Calu3 (cell line): ENCODE results near the gene TMPRSS11D. TPM values are rescaled to one million over a fixed set of nuclear protein-coding genes. Genes with fewer than 3 reads are reported as not detected.

Source experiments
- BruUV-seq: library from RNA; stranded (reverse); fragments of 400-500 nt; replicated peaks from 2 replicates; lab custom pipeline; 2021; lab: Mats Ljungman, UMichigan
- CTCF ChIA-PET: fragments of 300-600 bp; sonication (Branson Sonifier 250); formaldehyde crosslinking; loops from one replicate; lab custom pipeline; 2022; ENCODE audit warnings: antibody characterized with exemption; lab: Charles Lee
- DNase-seq: peaks from one replicate; pipeline ENCODE4 v3.0.0; 2022
- H3K27ac Mint-ChIP-seq: one replicate; pipeline ENCODE4 v1.8.0; 2022; ENCODE audit warnings: mixed read lengths; ENCODE audit not compliant: unreplicated experiment
- H3K27me3 Mint-ChIP-seq: one replicate; pipeline ENCODE4 v1.8.0; 2022; ENCODE audit warnings: mixed read lengths; ENCODE audit not compliant: unreplicated experiment
- H3K36me3 Mint-ChIP-seq: one replicate; pipeline ENCODE4 v1.8.0; 2022; ENCODE audit warnings: mild to moderate bottlenecking, moderate library complexity, mixed read lengths; ENCODE audit not compliant: insufficient read depth, unreplicated experiment
- H3K4me1 Mint-ChIP-seq: one replicate; pipeline ENCODE4 v1.8.0; 2022; ENCODE audit warnings: mild to moderate bottlenecking, low read depth, mixed read lengths; ENCODE audit not compliant: unreplicated experiment
- H3K4me3 Mint-ChIP-seq: one replicate; pipeline ENCODE4 v1.8.0; 2022; ENCODE audit warnings: mild to moderate bottlenecking, low read depth, moderate library complexity, mixed read lengths; ENCODE audit not compliant: unreplicated experiment
- H3K9me3 Mint-ChIP-seq: one replicate; pipeline ENCODE4 v1.8.0; 2022; ENCODE audit warnings: low read depth, mixed read lengths; ENCODE audit not compliant: unreplicated experiment
- intact Hi-C: fragments of 100-400 bp; cut with micrococcal nuclease; formaldehyde crosslinking; loops from one replicate; pipeline ENCODE4 v1.10.0; 2022; ENCODE audit not compliant: unreplicated experiment
- total RNA-seq: library from RNA; stranded (reverse); gene quantifications from 2 replicates; pipeline ENCODE4 v1.2.3, GENCODE V29; 2022
- TF ChIP-seq, protein P1 (sequence below): fragments of 200-600 bp; IDR thresholded peaks from one replicate; pipeline ENCODE4 v1.8.0; 2022; ENCODE audit warnings: antibody characterized with exemption; ENCODE audit not compliant: unreplicated experiment

Gene TMPRSS11D
- total RNA-seq, 1 experiment from 2014 or later, result not detected

DNA sequence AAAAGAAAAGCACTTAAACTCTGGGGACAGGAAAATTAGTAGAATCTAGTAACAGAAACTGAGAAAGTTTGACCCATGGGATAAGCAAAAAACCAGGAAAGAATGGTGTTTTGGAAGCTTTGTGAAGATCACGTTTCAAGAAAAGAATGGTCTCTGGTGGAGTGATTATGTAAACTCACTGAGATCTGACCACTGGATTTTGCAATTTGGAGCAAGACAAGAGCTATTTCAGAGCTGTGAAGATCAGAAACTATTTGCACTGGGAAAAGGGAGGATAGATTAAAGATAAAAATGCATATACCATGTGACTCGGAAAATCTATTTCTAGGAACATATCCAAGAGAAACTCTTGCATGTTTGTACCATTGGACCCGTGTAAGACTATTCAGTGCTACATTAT, 4.3 kb downstream of the TMPRSS11D start:
- H3K36me3 Mint-ChIP-seq, result no peaks in the 10 kb centered on the region
- no peaks in the 10 kb centered on the region for H3K4me1 Mint-ChIP-seq
- H3K9me3 Mint-ChIP-seq, result no peaks in the 10 kb centered on the region
- no peak overlapping the region for H3K27ac Mint-ChIP-seq
- no peaks in the 10 kb centered on the region for H3K27me3 Mint-ChIP-seq
- TF ChIP-seq, protein P1, sequence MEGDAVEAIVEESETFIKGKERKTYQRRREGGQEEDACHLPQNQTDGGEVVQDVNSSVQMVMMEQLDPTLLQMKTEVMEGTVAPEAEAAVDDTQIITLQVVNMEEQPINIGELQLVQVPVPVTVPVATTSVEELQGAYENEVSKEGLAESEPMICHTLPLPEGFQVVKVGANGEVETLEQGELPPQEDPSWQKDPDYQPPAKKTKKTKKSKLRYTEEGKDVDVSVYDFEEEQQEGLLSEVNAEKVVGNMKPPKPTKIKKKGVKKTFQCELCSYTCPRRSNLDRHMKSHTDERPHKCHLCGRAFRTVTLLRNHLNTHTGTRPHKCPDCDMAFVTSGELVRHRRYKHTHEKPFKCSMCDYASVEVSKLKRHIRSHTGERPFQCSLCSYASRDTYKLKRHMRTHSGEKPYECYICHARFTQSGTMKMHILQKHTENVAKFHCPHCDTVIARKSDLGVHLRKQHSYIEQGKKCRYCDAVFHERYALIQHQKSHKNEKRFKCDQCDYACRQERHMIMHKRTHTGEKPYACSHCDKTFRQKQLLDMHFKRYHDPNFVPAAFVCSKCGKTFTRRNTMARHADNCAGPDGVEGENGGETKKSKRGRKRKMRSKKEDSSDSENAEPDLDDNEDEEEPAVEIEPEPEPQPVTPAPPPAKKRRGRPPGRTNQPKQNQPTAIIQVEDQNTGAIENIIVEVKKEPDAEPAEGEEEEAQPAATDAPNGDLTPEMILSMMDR, result no peak
- CTCF ChIA-PET, result no interaction called here
- H3K4me3 Mint-ChIP-seq, result no peak overlapping the region
- intact Hi-C loops, result loop anchor here (10.0 kb wide), 1 partner anchor 115 kb away; no protein-coding TSS in a partner anchor
- no TSS peak for BruUV-seq
- no peak for DNase-seq

DNA sequence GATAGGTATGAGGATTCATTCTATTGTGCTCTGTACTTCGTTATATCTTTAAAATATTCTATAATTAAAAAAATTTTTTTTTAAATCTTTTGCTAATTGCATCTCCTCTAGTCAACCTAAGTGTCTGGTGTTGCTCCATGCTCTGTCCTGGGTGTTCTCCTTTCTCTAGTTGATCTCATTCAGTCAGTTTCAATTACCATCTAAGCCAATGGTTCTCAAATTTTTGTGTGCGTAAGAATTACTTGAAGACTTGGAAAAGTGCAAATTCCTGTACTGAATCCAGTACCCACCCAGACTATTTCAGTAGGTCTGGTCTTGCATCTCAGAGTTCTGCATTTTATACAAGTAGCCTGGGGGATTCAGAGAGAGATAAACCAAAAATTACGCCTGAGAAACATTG, 6.7 kb downstream of the TMPRSS11D start:
- CTCF ChIA-PET, result no interaction called here
- H3K4me3 Mint-ChIP-seq, result no peak overlapping the region
- intact Hi-C loops, result loop anchor here (10.0 kb wide), 1 partner anchor 118 kb away; no protein-coding TSS in a partner anchor

GRCh38 chr4:67874986-67875385, 8.8 kb downstream of the TMPRSS11D start:
- H3K4me1 Mint-ChIP-seq, result no peaks in the 10 kb centered on the region
- BruUV-seq, result no TSS peak
- H3K27me3 Mint-ChIP-seq, result no peaks in the 10 kb centered on the region
- H3K9me3 Mint-ChIP-seq, result no peaks in the 10 kb centered on the region
- no peak for DNase-seq
- no peaks in the 10 kb centered on the region for H3K36me3 Mint-ChIP-seq
- TF ChIP-seq, protein P1, result no peak
- H3K4me3 Mint-ChIP-seq, result no peak overlapping the region
- intact Hi-C loops, result loop anchor here (10.0 kb wide), 1 partner anchor 120 kb away; no protein-coding TSS in a partner anchor
- CTCF ChIA-PET, result no interaction called here
- H3K27ac Mint-ChIP-seq, result no peak overlapping the region

More for the DNA sequence above, 6.7 kb downstream of the TMPRSS11D start:
- BruUV-seq, result no TSS peak
- H3K36me3 Mint-ChIP-seq, result no peaks in the 10 kb centered on the region
- no peaks in the 10 kb centered on the region for H3K4me1 Mint-ChIP-seq
- H3K9me3 Mint-ChIP-seq, result no peaks in the 10 kb centered on the region
- TF ChIP-seq, protein P1, result no peak
- DNase-seq, result no peak
- no peaks in the 10 kb centered on the region for H3K27me3 Mint-ChIP-seq
- H3K27ac Mint-ChIP-seq, result no peak overlapping the region

- no peaks in the 10 kb centered on the region for H3K9me3 Mint-ChIP-seq
- TF ChIP-seq, protein P1, result no peak
- intact Hi-C loops, result loop anchor here (2.0 to 10.0 kb wide), 2 partner anchors 38 to 122 kb away; no protein-coding TSS in a partner anchor
- H3K4me3 Mint-ChIP-seq, result no peak overlapping the region
- no peaks in the 10 kb centered on the region for H3K36me3 Mint-ChIP-seq
- no peak overlapping the region for H3K27ac Mint-ChIP-seq
- no peaks in the 10 kb centered on the region for H3K27me3 Mint-ChIP-seq
- no peak for DNase-seq
- CTCF ChIA-PET, result no interaction called here
- no TSS peak for BruUV-seq
- no peaks in the 10 kb centered on the region for H3K4me1 Mint-ChIP-seq
Measured at GRCh38 chr4:67873116-67873515, 10.7 kb downstream of the TMPRSS11D start.
